Colonic mucosa (tissue), 4 donors: Measurements from ENCODE around the gene CCNDBP1. TPM values are rescaled to one million over a fixed set of nuclear protein-coding genes. Genes with fewer than 3 reads are reported as not detected.

Source experiments
- DNase-seq: peaks from one replicate; pipeline ENCODE4 v3.0.0-alpha.2; 2020
- H3K27ac ChIP-seq: fragments of 200-600 bp; one replicate; pipeline ENCODE4 v1.8.0; 2021
- H3K27me3 ChIP-seq: fragments of 200-600 bp; one replicate; pipeline ENCODE4 v1.8.0; 2021
- H3K36me3 ChIP-seq: fragments of 200-600 bp; one replicate; pipeline ENCODE4 v1.8.0; 2021
- H3K4me1 ChIP-seq: fragments of 200-600 bp; one replicate; pipeline ENCODE4 v1.8.0; 2021; ENCODE audit warnings: mild to moderate bottlenecking
- H3K4me3 ChIP-seq: fragments of 200-600 bp; one replicate; pipeline ENCODE4 v1.8.0; 2021
- H3K9ac ChIP-seq, 2 donors: one replicate each; pipeline ENCODE4 v1.7.0; 2013; ENCODE audit warnings: control low read depth in 2 of 2, low read depth in 2 of 2, low read length in 2 of 2
- H3K9me3 ChIP-seq: fragments of 200-600 bp; one replicate; pipeline ENCODE4 v1.8.0; 2021
- intact Hi-C: fragments of 100-400 bp; cut with DNase I; formaldehyde crosslinking; loops from one replicate; pipeline ENCODE4 v1.14.1; 2022
- total RNA-seq, 2 donors: library from RNA; stranded (reverse); fragmentation: NEBNext Ultra II Directional in 1 of 2; extraction: Animal tissue kit (Norgen Biotek cat#: 25700) in 1 of 2; gene quantifications; one replicate each; pipeline ENCODE4 v1.2.1, GENCODE V29; 2021
- TF ChIP-seq, protein P1 (sequence below): fragments of 200-600 bp; IDR thresholded peaks from one replicate; pipeline ENCODE4 v1.8.0; 2022; ENCODE audit warnings: antibody characterized with exemption, mild to moderate bottlenecking
- donor health status: healthy.
- donor health status: DM: no; HTN: no; CAD: no.
- donor health status: DM: no; HTN: no; CAD: no.

CCNDBP1 gene
- total RNA-seq, 2 donors from 2014 or later, result 48.2 to 64.5 TPM

DNA sequence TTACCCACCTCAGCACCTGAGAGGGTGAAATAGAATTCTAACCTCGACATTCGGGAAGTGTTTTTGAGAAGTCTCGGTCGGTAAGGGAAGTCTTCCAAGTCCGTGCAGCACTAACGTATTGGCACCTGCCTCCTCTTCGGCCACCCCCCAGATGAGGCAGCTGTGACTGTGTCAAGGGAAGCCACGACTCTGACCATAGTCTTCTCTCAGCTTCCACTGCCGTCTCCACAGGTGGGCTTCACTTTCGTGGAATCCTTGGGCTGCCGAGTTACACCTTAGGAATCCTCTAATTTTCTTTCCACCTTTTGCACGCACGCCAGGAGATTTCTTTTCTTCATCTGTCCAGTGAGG is 775 bp downstream of the CCNDBP1 start:
- H3K27ac ChIP-seq, result peak overlapping the region; percentile 84
- peak; percentile 49 for DNase-seq
- intact Hi-C loops, result loop anchor here (10.0 kb wide), 1 partner anchor 81 kb away; the partner anchor contains the start of gene UBR1
- H3K27me3 ChIP-seq, result no peaks in the 10 kb centered on the region
- TF ChIP-seq, protein P1, sequence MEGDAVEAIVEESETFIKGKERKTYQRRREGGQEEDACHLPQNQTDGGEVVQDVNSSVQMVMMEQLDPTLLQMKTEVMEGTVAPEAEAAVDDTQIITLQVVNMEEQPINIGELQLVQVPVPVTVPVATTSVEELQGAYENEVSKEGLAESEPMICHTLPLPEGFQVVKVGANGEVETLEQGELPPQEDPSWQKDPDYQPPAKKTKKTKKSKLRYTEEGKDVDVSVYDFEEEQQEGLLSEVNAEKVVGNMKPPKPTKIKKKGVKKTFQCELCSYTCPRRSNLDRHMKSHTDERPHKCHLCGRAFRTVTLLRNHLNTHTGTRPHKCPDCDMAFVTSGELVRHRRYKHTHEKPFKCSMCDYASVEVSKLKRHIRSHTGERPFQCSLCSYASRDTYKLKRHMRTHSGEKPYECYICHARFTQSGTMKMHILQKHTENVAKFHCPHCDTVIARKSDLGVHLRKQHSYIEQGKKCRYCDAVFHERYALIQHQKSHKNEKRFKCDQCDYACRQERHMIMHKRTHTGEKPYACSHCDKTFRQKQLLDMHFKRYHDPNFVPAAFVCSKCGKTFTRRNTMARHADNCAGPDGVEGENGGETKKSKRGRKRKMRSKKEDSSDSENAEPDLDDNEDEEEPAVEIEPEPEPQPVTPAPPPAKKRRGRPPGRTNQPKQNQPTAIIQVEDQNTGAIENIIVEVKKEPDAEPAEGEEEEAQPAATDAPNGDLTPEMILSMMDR, result no peak
- H3K36me3 ChIP-seq, result peaks cover 5% of the 10 kb centered on the region
- no peaks in the 10 kb centered on the region for H3K4me1 ChIP-seq
- no peaks in the 10 kb centered on the region for H3K9me3 ChIP-seq
- peak overlapping the region; percentile 59 for H3K4me3 ChIP-seq
- H3K9ac ChIP-seq, result peak overlapping the region; percentile 81 to 90

DNA sequence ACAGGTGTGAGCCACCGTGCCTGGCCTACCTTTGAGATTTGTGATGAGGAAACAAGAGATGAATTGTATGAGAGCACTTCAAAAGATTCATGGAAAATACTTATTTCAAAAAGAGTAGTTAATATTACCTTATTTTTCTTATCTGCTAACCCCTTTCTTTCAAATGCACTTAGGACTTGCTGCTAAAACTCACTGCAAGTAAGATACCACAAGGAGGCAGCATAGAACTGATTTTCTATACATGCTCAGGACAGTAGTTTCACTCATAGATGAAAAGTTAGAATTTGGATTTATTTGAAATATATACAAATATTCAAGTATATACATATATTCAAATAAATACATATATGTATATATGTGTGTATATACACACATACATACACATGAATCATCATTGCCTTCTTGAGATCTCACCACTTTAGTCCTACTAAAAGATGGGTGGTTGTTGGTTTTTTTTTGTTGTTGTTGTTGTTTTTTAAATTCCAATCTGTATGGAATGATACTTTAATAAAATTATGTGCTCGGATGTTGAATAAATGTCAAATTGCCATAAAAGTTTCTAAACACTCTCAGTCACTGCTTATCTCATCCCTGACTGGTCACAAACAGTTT is 2.4 kb downstream of the CCNDBP1 start:
- TF ChIP-seq, protein P1, result peak; percentile 38
- no peak overlapping the region for H3K27ac ChIP-seq
- H3K9ac ChIP-seq, result no peak overlapping the region
- no peak for DNase-seq
- H3K27me3 ChIP-seq, result no peaks in the 10 kb centered on the region
- no peak overlapping the region for H3K4me3 ChIP-seq
- no peaks in the 10 kb centered on the region for H3K9me3 ChIP-seq
- H3K36me3 ChIP-seq, result peaks cover 5% of the 10 kb centered on the region
- H3K4me1 ChIP-seq, result no peaks in the 10 kb centered on the region
- intact Hi-C loops, result loop anchor here (10.0 kb wide), 1 partner anchor 83 kb away; the partner anchor contains the start of gene UBR1

DNA sequence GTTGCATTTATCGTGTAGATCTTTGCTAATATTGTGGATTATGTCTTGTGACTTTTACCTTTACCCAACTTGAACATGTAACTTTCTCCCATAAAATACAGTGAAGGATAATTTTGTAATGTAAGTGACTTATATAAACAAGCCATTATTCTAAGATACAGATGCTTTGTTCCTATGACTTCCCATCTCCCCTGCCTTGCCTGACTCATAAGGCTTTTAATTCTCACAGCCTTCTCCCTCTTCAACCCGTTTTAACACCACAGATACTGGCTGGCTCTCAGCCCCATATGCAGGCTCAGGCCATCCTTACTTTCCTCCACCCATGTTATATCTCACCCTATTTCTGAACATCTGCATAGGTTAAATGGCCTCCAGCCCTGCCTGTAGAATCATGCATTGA is 4.1 kb downstream of the CCNDBP1 start:
- no peaks in the 10 kb centered on the region for H3K9me3 ChIP-seq
- no peaks in the 10 kb centered on the region for H3K4me1 ChIP-seq
- no peak overlapping the region for H3K27ac ChIP-seq
- no peaks in the 10 kb centered on the region for H3K27me3 ChIP-seq
- peaks cover 5% of the 10 kb centered on the region for H3K36me3 ChIP-seq
- no peak overlapping the region for H3K9ac ChIP-seq
- TF ChIP-seq, protein P1, result no peak
- no peak overlapping the region for H3K4me3 ChIP-seq
- DNase-seq, result no peak
- intact Hi-C loops, result loop anchor here (10.0 kb wide), 1 partner anchor 84 kb away; the partner anchor contains the start of gene UBR1

DNA sequence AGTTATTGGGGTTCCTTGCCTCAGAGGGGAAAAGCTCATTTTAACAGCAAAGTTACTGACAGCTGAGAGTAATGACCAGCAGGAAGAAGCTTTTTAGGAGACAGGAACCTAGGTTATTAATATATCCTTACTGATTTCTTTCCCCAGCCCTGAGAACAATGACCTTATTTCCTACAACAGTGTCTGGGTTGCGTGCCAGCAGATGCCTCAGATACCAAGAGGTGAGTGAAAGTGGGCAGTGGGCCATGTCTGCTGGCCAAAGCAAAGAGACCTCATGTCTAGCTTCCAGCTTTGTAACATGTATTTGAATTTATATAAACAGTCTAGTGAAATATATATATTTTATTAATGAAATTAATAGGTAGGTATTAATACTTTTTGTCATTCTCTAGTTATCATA is 5.0 kb downstream of the CCNDBP1 start:
- Histone ChIP-seq H3K27me3 (no peaks in the 10 kb centered on the region), H3K36me3 (peaks cover 5% of the 10 kb centered on the region), H3K4me1 (no peaks in the 10 kb centered on the region), H3K4me3 (no peak overlapping the region), H3K9ac (no peak overlapping the region), H3K27ac (no peak overlapping the region), H3K9me3 (no peaks in the 10 kb centered on the region)
- intact Hi-C loops, result no loop called here
- no peak for DNase-seq
- TF ChIP-seq, protein P1, result no peak

DNA sequence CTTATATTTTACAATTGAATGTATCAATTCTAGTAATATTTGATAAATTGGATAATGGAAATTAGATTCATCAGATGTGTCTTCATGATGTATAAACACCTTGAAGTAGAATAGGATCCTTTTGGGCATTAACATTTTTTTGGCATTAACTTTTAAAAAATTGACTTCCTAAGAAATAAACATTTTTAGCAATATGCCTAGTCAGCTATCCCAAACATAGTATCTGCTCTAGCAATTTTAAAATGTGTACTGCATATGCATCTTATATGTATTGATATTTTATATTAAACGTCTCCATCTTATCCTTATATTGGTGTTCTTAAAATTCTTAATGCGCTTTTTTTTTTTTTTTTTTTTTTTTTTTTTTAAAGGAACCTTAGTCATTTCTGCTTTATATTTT is 8.5 kb downstream of the CCNDBP1 start:
- Histone ChIP-seq H3K4me1 (no peaks in the 10 kb centered on the region), H3K9ac (no peak overlapping the region), H3K36me3 (peaks cover 5% of the 10 kb centered on the region), H3K4me3 (no peak overlapping the region), H3K27me3 (no peaks in the 10 kb centered on the region), H3K27ac (no peak overlapping the region), H3K9me3 (no peaks in the 10 kb centered on the region)
- no peak for DNase-seq
- TF ChIP-seq, protein P1, result no peak
- intact Hi-C loops, result no loop called here
